Neural progenitor cell (in vitro differentiated cells): ENCODE data around the gene AADACL2. TPM values are rescaled to one million over a fixed set of nuclear protein-coding genes. Genes with fewer than 3 reads are reported as not detected.
"Not testable (repeated sequence)": the region's sequence is repeated elsewhere in the genome, so short reads cannot be mapped to it uniquely, and the experiment has no call there.

Experiments used
- DNase-seq: peaks from one replicate; pipeline ENCODE4 v3.0.0-alpha.2; 2016; ENCODE audit warnings: low spot score
- H2AFZ ChIP-seq: fragments of 200-600 bp; sonication (generic); replicated peaks from 2 replicates; pipeline ENCODE4 v1.6.1; 2016; ENCODE audit warnings: antibody characterized with exemption
- H3F3A ChIP-seq: fragments of 200-600 bp; sonication (generic); 2 replicates; pipeline ENCODE4 v1.6.1; 2016; ENCODE audit warnings: antibody characterized with exemption, low read depth
- H3K27ac ChIP-seq: fragments of 200-600 bp; sonication (generic); 2 replicates; pipeline ENCODE4 v1.5.1; 2016; ENCODE audit warnings: mild to moderate bottlenecking
- H3K27me3 ChIP-seq: fragments of 200-600 bp; sonication (generic); 2 replicates; pipeline ENCODE4 v1.6.1; 2016; ENCODE audit warnings: mild to moderate bottlenecking, moderate library complexity
- H3K36me3 ChIP-seq: fragments of 200-600 bp; sonication (generic); 2 replicates; pipeline ENCODE4 v1.5.1; 2016
- H3K4me1 ChIP-seq: fragments of 200-600 bp; sonication (generic); 2 replicates; pipeline ENCODE4 v1.6.1; 2016; ENCODE audit warnings: mixed run types
- H3K4me2 ChIP-seq: fragments of 200-600 bp; sonication (generic); 2 replicates; pipeline ENCODE4 v1.6.1; 2016
- H3K4me3 ChIP-seq: fragments of 200-600 bp; sonication (generic); 2 replicates; pipeline ENCODE4 v1.5.1; 2016
- H3K79me2 ChIP-seq: fragments of 200-600 bp; sonication (generic); 2 replicates; pipeline ENCODE4 v1.6.1; 2016; ENCODE audit warnings: low read depth
- H3K9ac ChIP-seq: fragments of 200-600 bp; sonication (generic); 2 replicates; pipeline ENCODE4 v1.6.1; 2016
- H3K9me3 ChIP-seq: fragments of 200-600 bp; sonication (generic); 2 replicates; pipeline ENCODE4 v1.5.1; 2016; ENCODE audit warnings: low read depth
- H4K20me1 ChIP-seq: fragments of 200-600 bp; sonication (generic); 2 replicates; pipeline ENCODE4 v1.6.1; 2016; ENCODE audit warnings: low read depth
- H3K27ac Mint-ChIP-seq: 3 replicates; pipeline ENCODE4 v1.8.0; 2021; ENCODE audit warnings: mixed read lengths
- H3K27me3 Mint-ChIP-seq: 2 replicates; pipeline ENCODE4 v1.8.0; 2022; ENCODE audit warnings: low read depth, mild to moderate bottlenecking, inconsistent platforms, moderate library complexity, mixed read lengths; ENCODE audit not compliant: insufficient read depth
- H3K36me3 Mint-ChIP-seq: 3 replicates; pipeline ENCODE4 v1.8.0; 2021; ENCODE audit warnings: mixed read lengths
- H3K4me1 Mint-ChIP-seq: 3 replicates; pipeline ENCODE4 v1.8.0; 2021; ENCODE audit warnings: mixed read lengths
- H3K4me3 Mint-ChIP-seq: 3 replicates; pipeline ENCODE4 v1.8.0; 2021; ENCODE audit warnings: mild to moderate bottlenecking, moderate library complexity, mixed read lengths
- H3K9me3 Mint-ChIP-seq: 3 replicates; pipeline ENCODE4 v1.8.0; 2020; ENCODE audit warnings: mixed read lengths
- EZH2 ChIP-seq: fragments of 200-600 bp; sonication (generic); IDR thresholded peaks from 2 replicates; pipeline ENCODE4 v1.6.1; 2017; ENCODE audit warnings: antibody characterized with exemption, mild to moderate bottlenecking, moderate library complexity
- EZH2phosphoT487 ChIP-seq: fragments of 200-600 bp; sonication (generic); IDR thresholded peaks from 2 replicates; pipeline ENCODE4 v1.6.1; 2017; ENCODE audit warnings: antibody characterized with exemption
- total RNA-seq: library from RNA; depleted of rRNA; stranded (reverse); fragments of >200 nt; gene quantifications from 2 replicates; pipeline ENCODE4 v1.2.3, GENCODE V29; 2015; ENCODE audit warnings: low replicate concordance
- TF ChIP-seq, protein P1 (sequence below): fragments of 200-600 bp; sonication (generic); IDR thresholded peaks from 2 replicates; pipeline ENCODE4 v1.5.1; 2017; ENCODE audit warnings: antibody characterized with exemption, mild to moderate bottlenecking

AADACL2 gene
- total RNA-seq, 1 donor from 2014 or later = not detected

GRCh38 chr3:151753846-151754245 is 20.1 kb downstream of the AADACL2 start:
- H3K79me2 ChIP-seq = no peaks in the 10 kb centered on the region
- Mint-ChIP-seq H3K9me3 (peaks cover 4% of the 10 kb centered on the region), H3K4me1 (no peaks in the 10 kb centered on the region), H3K27ac (no peak overlapping the region), H3K36me3 (no peaks in the 10 kb centered on the region), H3K4me3 (no peak overlapping the region), H3K27me3 (no peaks in the 10 kb centered on the region)
- no peak overlapping the region for H3K4me3 ChIP-seq
- H2AFZ ChIP-seq = no peak overlapping the region
- H3K9ac ChIP-seq = no peak overlapping the region
- H3K27ac ChIP-seq = no peak overlapping the region
- H3K36me3 ChIP-seq = no peaks in the 10 kb centered on the region
- H3K27me3 ChIP-seq = no peaks in the 10 kb centered on the region
- no peak for DNase-seq
- H3K4me2 ChIP-seq = no peak overlapping the region
- TF ChIP-seq, protein P1, sequence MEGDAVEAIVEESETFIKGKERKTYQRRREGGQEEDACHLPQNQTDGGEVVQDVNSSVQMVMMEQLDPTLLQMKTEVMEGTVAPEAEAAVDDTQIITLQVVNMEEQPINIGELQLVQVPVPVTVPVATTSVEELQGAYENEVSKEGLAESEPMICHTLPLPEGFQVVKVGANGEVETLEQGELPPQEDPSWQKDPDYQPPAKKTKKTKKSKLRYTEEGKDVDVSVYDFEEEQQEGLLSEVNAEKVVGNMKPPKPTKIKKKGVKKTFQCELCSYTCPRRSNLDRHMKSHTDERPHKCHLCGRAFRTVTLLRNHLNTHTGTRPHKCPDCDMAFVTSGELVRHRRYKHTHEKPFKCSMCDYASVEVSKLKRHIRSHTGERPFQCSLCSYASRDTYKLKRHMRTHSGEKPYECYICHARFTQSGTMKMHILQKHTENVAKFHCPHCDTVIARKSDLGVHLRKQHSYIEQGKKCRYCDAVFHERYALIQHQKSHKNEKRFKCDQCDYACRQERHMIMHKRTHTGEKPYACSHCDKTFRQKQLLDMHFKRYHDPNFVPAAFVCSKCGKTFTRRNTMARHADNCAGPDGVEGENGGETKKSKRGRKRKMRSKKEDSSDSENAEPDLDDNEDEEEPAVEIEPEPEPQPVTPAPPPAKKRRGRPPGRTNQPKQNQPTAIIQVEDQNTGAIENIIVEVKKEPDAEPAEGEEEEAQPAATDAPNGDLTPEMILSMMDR = no peak
- TF ChIP-seq EZH2phosphoT487 (no peak), EZH2 (no peak)
- no peaks in the 10 kb centered on the region for H3K4me1 ChIP-seq
- no peaks in the 10 kb centered on the region for H3F3A ChIP-seq
- H4K20me1 ChIP-seq = no peaks in the 10 kb centered on the region
- no peaks in the 10 kb centered on the region for H3K9me3 ChIP-seq

DNA sequence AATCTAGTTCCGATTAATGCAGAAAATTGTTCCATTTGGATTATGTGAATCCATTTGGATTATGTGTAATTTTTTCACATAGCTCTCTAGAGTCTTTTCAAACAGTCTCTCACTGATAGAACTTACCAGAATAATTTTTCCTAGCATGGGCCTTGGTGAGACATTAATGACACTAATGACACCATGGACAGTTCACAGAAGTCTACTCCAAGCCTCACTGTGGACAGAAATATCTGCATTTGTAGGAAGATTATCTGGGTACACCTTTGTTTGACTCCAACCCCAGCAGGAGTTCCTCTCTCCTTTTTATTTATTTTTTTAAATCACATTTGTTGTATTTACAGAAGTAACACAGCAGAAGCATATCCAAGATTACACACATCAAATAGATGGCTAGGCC is 27.9 kb downstream of the AADACL2 start:
- no peak overlapping the region for H2AFZ ChIP-seq
- H3K9ac ChIP-seq = no peak overlapping the region
- Mint-ChIP-seq H3K4me3 (no peak overlapping the region), H3K27ac (no peak overlapping the region), H3K9me3 (no peaks in the 10 kb centered on the region), H3K36me3 (no peaks in the 10 kb centered on the region), H3K4me1 (no peaks in the 10 kb centered on the region), H3K27me3 (no peaks in the 10 kb centered on the region)
- no peak overlapping the region for H3K27ac ChIP-seq
- DNase-seq = no peak
- no peaks in the 10 kb centered on the region for H3K27me3 ChIP-seq
- H3K4me2 ChIP-seq = no peak overlapping the region
- no peaks in the 10 kb centered on the region for H3K9me3 ChIP-seq
- no peaks in the 10 kb centered on the region for H3K36me3 ChIP-seq
- H3K4me3 ChIP-seq = no peak overlapping the region
- no peaks in the 10 kb centered on the region for H3K4me1 ChIP-seq
- H4K20me1 ChIP-seq = no peaks in the 10 kb centered on the region
- no peaks in the 10 kb centered on the region for H3K79me2 ChIP-seq
- TF ChIP-seq EZH2 (no peak), EZH2phosphoT487 (no peak)
- TF ChIP-seq, protein P1 = no peak
- no peaks in the 10 kb centered on the region for H3F3A ChIP-seq

- H3F3A ChIP-seq, H3K27ac Mint-ChIP-seq, H3K27ac ChIP-seq, H2AFZ ChIP-seq, H3K4me3 ChIP-seq, H3K4me1 Mint-ChIP-seq, H4K20me1 ChIP-seq, H3K9me3 Mint-ChIP-seq, H3K9me3 ChIP-seq, H3K4me3 Mint-ChIP-seq, H3K4me2 ChIP-seq, H3K4me1 ChIP-seq, H3K36me3 ChIP-seq, H3K27me3 ChIP-seq, H3K27me3 Mint-ChIP-seq, H3K36me3 Mint-ChIP-seq, H3K79me2 ChIP-seq, H3K9ac ChIP-seq, DNase-seq: not testable (repeated sequence)
Observed at GRCh38 chr3:151764699-151765098, 31.0 kb downstream of the AADACL2 start.

- Histone ChIP-seq H3K36me3 (no peaks in the 10 kb centered on the region), H3K4me1 (no peaks in the 10 kb centered on the region), H3K4me2 (no peak overlapping the region), H3K27ac (no peak overlapping the region), H3K4me3 (no peak overlapping the region), H4K20me1 (no peaks in the 10 kb centered on the region), H3K9me3 (no peaks in the 10 kb centered on the region), H3K79me2 (no peaks in the 10 kb centered on the region), H2AFZ (no peak overlapping the region), H3K27me3 (no peaks in the 10 kb centered on the region), H3F3A (no peaks in the 10 kb centered on the region), H3K9ac (no peak overlapping the region)
- Mint-ChIP-seq H3K4me1 (peaks cover 4% of the 10 kb centered on the region), H3K4me3 (no peak overlapping the region), H3K36me3 (no peaks in the 10 kb centered on the region), H3K27ac (no peak overlapping the region), H3K27me3 (no peaks in the 10 kb centered on the region), H3K9me3 (no peaks in the 10 kb centered on the region)
- TF ChIP-seq EZH2 (no peak), EZH2phosphoT487 (no peak)
- TF ChIP-seq, protein P1 = no peak
- DNase-seq = no peak
Observed at GRCh38 chr3:151765685-151766084, 32.0 kb downstream of the AADACL2 start.
